Mononuclear cell (primary cell): ENCODE measurements around the gene PARD3B. TPM values are rescaled to one million over a fixed set of nuclear protein-coding genes. Genes with fewer than 3 reads are reported as not detected.

Source experiments
- H3K27me3 ChIP-seq: 2 replicates; pipeline ENCODE4 v1.6.0; 2011; ENCODE audit warnings: low read length, control low read depth; ENCODE audit not compliant: insufficient read depth
- H3K4me1 ChIP-seq: 2 replicates; pipeline ENCODE4 v1.5.1; 2011; ENCODE audit warnings: mild to moderate bottlenecking, low read length, control low read depth; ENCODE audit not compliant: insufficient read depth
- H3K4me3 ChIP-seq: 2 replicates; pipeline ENCODE4 v1.5.1; 2011; ENCODE audit warnings: mild to moderate bottlenecking, low read length, moderate library complexity
- H3K9me3 ChIP-seq: 2 replicates; pipeline ENCODE4 v1.5.1; 2011; ENCODE audit warnings: low read depth, mild to moderate bottlenecking, control low read depth, low read length
- total RNA-seq: library from RNA; depleted of rRNA; stranded (reverse); fragments of >200 nt; gene quantifications from one replicate; pipeline ENCODE4 v1.2.3, GENCODE V29; 2012

Gene PARD3B
- total RNA-seq, 1 donor = 0.94 TPM

GRCh38 chr2:205171261-205171940 is 626.1 kb downstream of the PARD3B start:
- no peaks in the 10 kb centered on the region for H3K9me3 ChIP-seq
- no peaks in the 10 kb centered on the region for H3K27me3 ChIP-seq
- no peaks in the 10 kb centered on the region for H3K4me1 ChIP-seq
- H3K4me3 ChIP-seq = no peak overlapping the region

DNA sequence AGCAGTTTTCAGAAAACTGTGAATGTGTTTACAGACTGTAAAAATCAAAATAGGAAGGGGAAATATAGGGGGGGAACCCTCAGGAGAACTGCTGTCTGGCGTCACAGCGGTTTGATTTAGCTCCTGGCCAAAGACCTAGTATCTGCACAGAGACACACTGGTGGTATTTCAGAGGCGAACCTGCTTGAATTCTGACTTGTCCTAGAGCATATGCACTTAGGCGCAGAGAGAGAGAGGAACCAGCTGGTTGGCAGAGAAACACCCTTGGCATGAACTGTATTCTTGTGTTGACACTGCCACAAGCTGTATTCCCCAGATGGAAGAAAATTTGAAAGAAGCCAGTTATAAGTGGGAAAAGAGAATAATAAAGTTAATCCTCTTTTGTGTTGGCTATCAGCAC is 630.6 kb downstream of the PARD3B start:
- no peaks in the 10 kb centered on the region for H3K27me3 ChIP-seq
- no peak overlapping the region for H3K4me3 ChIP-seq
- H3K9me3 ChIP-seq = no peaks in the 10 kb centered on the region
- H3K4me1 ChIP-seq = no peaks in the 10 kb centered on the region

DNA sequence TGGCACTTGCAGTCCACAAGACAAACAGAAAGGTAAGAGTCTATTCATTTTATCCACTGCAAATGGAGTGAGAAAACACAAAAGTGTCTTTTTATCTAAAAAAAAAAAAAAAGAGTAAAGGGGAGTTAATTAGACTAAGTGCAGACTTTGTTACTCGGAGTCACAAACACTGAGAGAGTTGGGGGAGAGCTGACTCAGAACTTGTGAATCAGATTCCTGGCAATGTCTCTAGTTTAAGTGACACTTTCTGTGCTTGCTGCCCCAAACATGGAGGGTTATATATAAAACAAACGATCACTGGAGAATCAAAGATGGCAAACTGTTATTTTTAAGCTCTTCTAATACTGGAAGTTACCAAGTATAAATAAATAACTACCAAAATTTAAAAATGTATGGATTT is 631.3 kb downstream of the PARD3B start:
- Histone ChIP-seq H3K27me3 (no peaks in the 10 kb centered on the region), H3K4me3 (no peak overlapping the region), H3K9me3 (no peaks in the 10 kb centered on the region), H3K4me1 (no peaks in the 10 kb centered on the region)

- Histone ChIP-seq H3K9me3 (no peaks in the 10 kb centered on the region), H3K4me1 (no peaks in the 10 kb centered on the region), H3K27me3 (no peaks in the 10 kb centered on the region), H3K4me3 (no peak overlapping the region)
Measured at GRCh38 chr2:205177546-205177945, 632.3 kb downstream of the PARD3B start.

GRCh38 chr2:205180730-205181129 is 635.5 kb downstream of the PARD3B start:
- Histone ChIP-seq H3K27me3 (no peaks in the 10 kb centered on the region), H3K9me3 (no peaks in the 10 kb centered on the region), H3K4me1 (no peaks in the 10 kb centered on the region), H3K4me3 (no peak overlapping the region)

DNA sequence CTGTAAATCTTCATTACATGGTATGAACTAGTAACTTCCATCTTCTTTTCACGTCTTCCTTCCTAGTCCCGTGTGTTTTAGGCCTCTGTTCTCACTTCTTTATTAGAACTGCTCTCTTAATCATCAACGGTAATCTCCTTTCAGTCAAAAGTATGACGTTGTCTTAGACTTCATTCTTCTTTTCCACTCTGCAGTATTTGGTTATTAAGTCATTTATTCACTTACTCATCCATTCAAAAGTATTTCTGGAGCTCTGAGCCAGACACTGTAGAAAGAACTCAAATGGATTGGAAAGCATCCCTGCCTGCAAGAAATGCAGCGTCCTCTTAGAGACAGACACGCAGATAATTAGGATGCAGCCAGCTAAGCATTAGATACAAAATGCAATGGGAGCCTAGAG is 642.5 kb downstream of the PARD3B start:
- no peaks in the 10 kb centered on the region for H3K9me3 ChIP-seq
- H3K27me3 ChIP-seq = no peaks in the 10 kb centered on the region
- H3K4me3 ChIP-seq = no peak overlapping the region
- H3K4me1 ChIP-seq = no peaks in the 10 kb centered on the region

DNA sequence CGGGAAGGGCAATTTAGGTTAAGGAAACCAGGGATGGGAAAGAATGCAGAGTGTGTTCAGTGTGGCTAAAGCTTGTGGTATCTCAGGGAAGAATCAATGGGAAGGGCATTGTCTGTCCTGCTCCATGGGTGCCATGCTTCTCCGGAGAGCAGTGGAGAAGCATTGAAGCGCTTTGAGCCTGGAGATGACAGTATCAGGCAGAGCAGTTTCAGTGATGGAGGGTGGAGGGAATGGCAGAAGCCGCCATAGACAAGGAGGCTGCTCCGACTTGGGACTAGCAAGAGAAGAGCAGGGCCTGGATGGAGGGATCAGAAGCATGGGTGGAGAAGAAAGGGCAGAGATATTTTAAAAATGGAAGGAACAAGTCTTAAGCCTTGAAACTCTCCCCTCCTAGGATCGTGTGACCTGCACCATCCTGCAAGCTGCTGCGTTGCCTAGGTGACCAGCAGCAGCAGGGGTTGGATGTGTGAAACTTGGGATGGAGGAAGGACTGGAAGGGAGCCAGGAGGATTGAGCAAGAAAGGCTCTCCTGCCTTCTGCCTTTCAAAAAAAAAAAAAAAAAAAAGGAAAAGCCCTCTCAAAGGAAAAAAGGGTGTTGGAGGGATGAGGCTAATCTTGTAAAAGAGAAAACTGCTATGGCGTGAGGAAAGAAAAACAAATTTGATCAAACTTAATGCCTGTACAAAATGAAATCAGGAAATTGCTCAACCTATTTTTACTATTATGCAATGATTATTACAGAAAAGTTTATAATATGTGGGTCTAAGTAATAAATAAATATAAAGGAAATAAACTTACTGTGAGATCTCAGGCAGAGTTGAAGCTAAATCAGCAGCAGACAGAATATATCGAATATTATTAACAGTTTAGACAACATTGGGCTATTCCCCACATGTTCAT is 643.2 kb downstream of the PARD3B start:
- Histone ChIP-seq H3K4me3 (no peak overlapping the region), H3K9me3 (no peaks in the 10 kb centered on the region), H3K4me1 (no peaks in the 10 kb centered on the region), H3K27me3 (no peaks in the 10 kb centered on the region)

DNA sequence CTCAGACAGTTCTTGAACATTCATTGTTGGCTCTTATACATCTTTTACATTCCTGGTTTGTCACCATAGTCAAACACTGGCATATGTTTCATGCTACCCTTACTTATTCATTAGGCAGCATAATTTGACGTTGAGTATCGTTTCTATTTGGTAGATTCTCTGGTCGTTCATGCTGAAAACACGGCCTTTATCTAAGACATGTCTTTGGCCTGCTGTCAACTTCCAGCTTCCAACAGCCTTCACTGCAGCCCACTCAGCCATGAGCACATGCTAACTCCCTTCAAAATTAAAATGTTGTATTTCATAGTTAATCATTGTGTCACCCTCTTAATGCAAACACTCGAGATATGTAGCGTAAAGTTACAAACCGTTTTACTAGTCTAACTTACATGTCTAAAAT is 644.0 kb downstream of the PARD3B start:
- Histone ChIP-seq H3K9me3 (no peaks in the 10 kb centered on the region), H3K4me1 (no peaks in the 10 kb centered on the region), H3K4me3 (no peak overlapping the region), H3K27me3 (no peaks in the 10 kb centered on the region)

DNA sequence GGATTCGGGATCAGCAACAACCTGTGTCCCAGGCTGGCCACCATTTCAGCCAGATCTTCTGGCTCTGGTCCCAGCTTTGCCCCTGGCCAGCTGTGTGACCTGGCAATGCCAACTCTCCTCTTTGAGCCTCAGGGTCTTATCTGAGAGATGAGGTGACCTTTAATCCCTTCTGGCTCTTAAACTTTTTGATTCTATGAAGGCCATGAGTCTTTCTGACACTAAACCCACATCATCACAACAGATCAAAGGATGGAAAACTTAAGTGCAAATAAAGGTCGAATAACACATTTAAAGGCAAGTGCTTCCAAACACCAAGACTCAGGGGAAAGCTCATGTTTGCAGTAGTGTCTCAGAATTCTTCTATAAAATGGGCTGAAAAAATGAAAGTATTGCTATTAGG is 645.3 kb downstream of the PARD3B start:
- Histone ChIP-seq H3K4me1 (no peaks in the 10 kb centered on the region), H3K9me3 (no peaks in the 10 kb centered on the region), H3K27me3 (no peaks in the 10 kb centered on the region), H3K4me3 (no peak overlapping the region)

- H3K4me3 ChIP-seq = no peak overlapping the region
- no peaks in the 10 kb centered on the region for H3K4me1 ChIP-seq
- H3K9me3 ChIP-seq = no peaks in the 10 kb centered on the region
Measured at GRCh38 chr2:205193125-205193835, 648.0 kb downstream of the PARD3B start.

GRCh38 chr2:205193836-205194228 is 648.6 kb downstream of the PARD3B start:
- H3K27me3 ChIP-seq = no peaks in the 10 kb centered on the region
- H3K4me1 ChIP-seq = no peaks in the 10 kb centered on the region

More at GRCh38 chr2:205193125-205193835, 648.0 kb downstream of the PARD3B start:
- no peaks in the 10 kb centered on the region for H3K27me3 ChIP-seq

DNA sequence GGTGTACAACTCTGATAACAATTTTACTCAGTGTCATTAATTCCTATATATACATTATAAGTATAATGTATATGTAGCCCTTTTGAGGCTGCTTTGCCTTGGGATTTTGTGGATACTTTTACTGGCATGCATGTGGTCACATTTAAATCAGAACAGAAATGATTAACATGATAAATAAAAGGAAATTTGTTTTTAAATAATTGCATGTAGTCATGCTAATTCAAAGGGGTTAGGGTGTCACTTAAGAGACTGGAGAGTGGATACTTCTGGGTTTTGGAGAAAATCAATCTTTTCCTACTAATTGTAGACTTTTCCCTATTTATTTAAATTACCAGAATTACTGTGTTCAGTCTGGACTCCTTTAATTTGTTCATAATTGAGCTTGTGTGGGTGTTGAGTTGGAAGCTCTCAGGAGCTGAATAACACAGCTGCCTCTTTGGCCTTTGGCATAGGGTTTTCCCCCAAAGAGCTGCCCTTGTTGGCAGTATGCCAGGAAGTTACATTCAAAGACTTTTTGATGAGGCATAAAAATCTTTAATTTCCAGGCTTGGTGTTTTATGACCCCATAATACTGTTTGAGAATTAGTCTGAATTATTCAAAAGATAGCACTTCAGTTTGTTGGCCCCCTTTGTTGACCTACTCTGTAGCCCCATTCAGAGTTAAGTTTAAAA is 652.3 kb downstream of the PARD3B start:
- no peaks in the 10 kb centered on the region for H3K9me3 ChIP-seq
- H3K27me3 ChIP-seq = no peaks in the 10 kb centered on the region
- H3K4me1 ChIP-seq = no peaks in the 10 kb centered on the region
- H3K4me3 ChIP-seq = no peak overlapping the region

More at GRCh38 chr2:205193836-205194228, 648.6 kb downstream of the PARD3B start:
- no peak overlapping the region for H3K4me3 ChIP-seq
- no peaks in the 10 kb centered on the region for H3K9me3 ChIP-seq

DNA sequence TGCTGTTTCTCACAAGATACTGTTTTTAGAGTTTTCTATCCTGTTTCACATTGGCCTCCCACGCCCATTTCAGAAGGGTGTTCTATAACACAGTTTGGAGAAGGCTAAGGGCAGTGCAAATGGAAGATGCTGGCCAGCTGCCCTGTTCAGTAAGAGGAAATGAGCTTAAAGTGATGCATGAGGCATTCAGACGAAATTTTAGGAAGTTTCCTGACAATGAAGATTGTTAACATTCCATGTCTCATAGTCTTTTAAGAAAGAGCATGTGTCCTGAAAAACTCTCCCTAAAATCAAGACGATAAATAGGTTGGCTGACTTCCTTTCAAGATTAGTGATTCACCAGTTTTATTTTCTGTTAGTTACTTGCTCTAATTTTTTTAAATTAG is 652.9 kb downstream of the PARD3B start:
- Histone ChIP-seq H3K4me1 (no peaks in the 10 kb centered on the region), H3K4me3 (no peak overlapping the region), H3K27me3 (no peaks in the 10 kb centered on the region), H3K9me3 (no peaks in the 10 kb centered on the region)

- H3K4me3 ChIP-seq = no peak overlapping the region
- no peaks in the 10 kb centered on the region for H3K9me3 ChIP-seq
- no peaks in the 10 kb centered on the region for H3K27me3 ChIP-seq
- H3K4me1 ChIP-seq = no peaks in the 10 kb centered on the region
Measured at GRCh38 chr2:205199165-205199850, 654.0 kb downstream of the PARD3B start.
